IMR-90 (cell line): ENCODE results near the gene COL13A1. TPM values are rescaled to one million over a fixed set of nuclear protein-coding genes. Genes with fewer than 3 reads are reported as not detected.
A peak's percentile ranks its signal among the peaks of the same experiment; 100 is the strongest.

Experiments
- ATAC-seq: fragments of 200-7000 bp; cut with Tn5 transposase; 2 replicates; pipeline ENCODE4 v1.9.1; 2020; ENCODE audit warnings: low read depth, mild to moderate bottlenecking, moderate library complexity
- BruUV-seq: library from RNA; stranded (reverse); fragments of 400-500 nt; replicated peaks from 2 replicates; lab custom pipeline; 2021; lab: Mats Ljungman, UMichigan
- CTCF ChIA-PET: fragments of 300-600 bp; formaldehyde crosslinking; extraction: SDS; loops from one replicate; lab custom pipeline; 2021; ENCODE audit warnings: antibody characterized with exemption; lab: Yijun Ruan, JAX
- POLR2A ChIA-PET: fragments of 300-600 bp; sonication (Branson Sonifier 250); formaldehyde crosslinking; loops from one replicate; lab custom pipeline; 2022; ENCODE audit warnings: antibody characterized with exemption; ENCODE audit not compliant: unreplicated experiment; lab: Charles Lee
- DNase-seq: peaks from one replicate; pipeline ENCODE4 v3.0.0; 2013
- H2AFZ ChIP-seq: replicated peaks from 2 replicates; pipeline ENCODE3; 2013; ENCODE audit warnings: low read length, mild to moderate bottlenecking; ENCODE audit not compliant: poor library complexity
- H2AK5ac ChIP-seq: 2 replicates; pipeline ENCODE4 v1.6.1; 2013; ENCODE audit warnings: low read depth, low read length, inconsistent platforms
- H2AK9ac ChIP-seq: replicated peaks from 2 replicates; pipeline ENCODE3; 2013; ENCODE audit warnings: mild to moderate bottlenecking, low read depth, low read length, moderate library complexity; ENCODE audit not compliant: poor library complexity
- H2BK120ac ChIP-seq: 2 replicates; pipeline ENCODE4 v1.6.1; 2013; ENCODE audit warnings: low read depth, low read length, inconsistent platforms
- H2BK15ac ChIP-seq: 3 replicates; pipeline ENCODE4 v1.6.1; 2013; ENCODE audit warnings: low read depth, low read length, inconsistent platforms
- H2BK20ac ChIP-seq: 2 replicates; pipeline ENCODE4 v1.6.1; 2013; ENCODE audit warnings: low read depth, mild to moderate bottlenecking, inconsistent platforms, low read length, moderate library complexity
- H2BK5ac ChIP-seq: 2 replicates; pipeline ENCODE4 v1.6.1; 2013; ENCODE audit warnings: mild to moderate bottlenecking, low read depth, low read length, inconsistent platforms; ENCODE audit not compliant: poor library complexity, severe bottlenecking
- H3K14ac ChIP-seq: replicated peaks from 2 replicates; pipeline ENCODE4 v1.6.1; 2013; ENCODE audit warnings: low read depth, low read length, inconsistent platforms
- H3K18ac ChIP-seq: 2 replicates; pipeline ENCODE4 v1.6.1; 2013; ENCODE audit warnings: low read depth, low read length, control low read depth
- H3K23ac ChIP-seq: 2 replicates; pipeline ENCODE4 v1.6.1; 2013; ENCODE audit warnings: low read depth, low read length, inconsistent platforms
- H3K27ac ChIP-seq: 2 replicates; pipeline ENCODE4 v1.5.1; 2013; ENCODE audit warnings: mild to moderate bottlenecking, control low read depth, low read length; ENCODE audit not compliant: insufficient read depth
- H3K27me3 ChIP-seq: 2 replicates; pipeline ENCODE4 v1.6.1; 2013; ENCODE audit warnings: low read length; ENCODE audit not compliant: control insufficient read depth, insufficient read depth
- H3K36me3 ChIP-seq: 2 replicates; pipeline ENCODE4 v1.6.1; 2013; ENCODE audit warnings: low read length, mixed read lengths; ENCODE audit not compliant: control insufficient read depth, insufficient read depth
- H3K4ac ChIP-seq: 2 replicates; pipeline ENCODE4 v1.6.1; 2013; ENCODE audit warnings: low read depth, low read length, inconsistent platforms
- H3K4me1 ChIP-seq: 2 replicates; pipeline ENCODE4 v1.6.1; 2013; ENCODE audit warnings: low read length, mixed read lengths; ENCODE audit not compliant: control insufficient read depth, insufficient read depth
- H3K4me2 ChIP-seq: 2 replicates; pipeline ENCODE4 v1.6.1; 2013; ENCODE audit warnings: low read depth, mild to moderate bottlenecking, control low read depth, low read length, moderate library complexity
- H3K4me3 ChIP-seq: 2 replicates; pipeline ENCODE4 v1.5.1; 2013; ENCODE audit warnings: low read depth, mild to moderate bottlenecking, control low read depth, low read length, moderate library complexity; ENCODE audit not compliant: insufficient read depth
- H3K56ac ChIP-seq: 2 replicates; pipeline ENCODE4 v1.6.1; 2013; ENCODE audit warnings: low read length, inconsistent platforms; ENCODE audit not compliant: insufficient read depth; ENCODE audit errors: extremely low read depth
- H3K79me1 ChIP-seq, 2 experiments: 2 replicates each; pipeline ENCODE4 v1.6.1; 2013; ENCODE audit warnings: low read length in 2 of 2, inconsistent platforms in 1 of 2, low read depth in 1 of 2
- H3K9ac ChIP-seq: 2 replicates; pipeline ENCODE4 v1.6.1; 2013; ENCODE audit warnings: low read depth, low read length, control low read depth
- H3K9me1 ChIP-seq: 2 replicates; pipeline ENCODE4 v1.6.1; 2013; ENCODE audit warnings: low read length, inconsistent platforms; ENCODE audit not compliant: insufficient read depth
- H3K9me3 ChIP-seq: 2 replicates; pipeline ENCODE4 v1.6.1; 2013; ENCODE audit warnings: low read length; ENCODE audit not compliant: control insufficient read depth, insufficient read depth
- H4K20me1 ChIP-seq: 2 replicates; pipeline ENCODE4 v1.6.1; 2013; ENCODE audit warnings: low read length, inconsistent platforms; ENCODE audit not compliant: insufficient read depth
- H4K5ac ChIP-seq: 2 replicates; pipeline ENCODE4 v1.6.1; 2013; ENCODE audit warnings: mild to moderate bottlenecking, low read depth, low read length, control low read depth
- H4K8ac ChIP-seq, 2 experiments: 2 replicates each; pipeline ENCODE4 v1.6.1; 2013; ENCODE audit warnings: low read depth in 2 of 2, low read length in 2 of 2, control low read depth in 1 of 2, inconsistent platforms in 1 of 2
- H4K91ac ChIP-seq: 2 replicates; pipeline ENCODE4 v1.6.1; 2013; ENCODE audit warnings: low read depth, low read length, inconsistent platforms; ENCODE audit not compliant: insufficient read depth
- CTCF ChIP-seq: conservative IDR thresholded peaks from 2 replicates; pipeline ENCODE4 v1.5.1; 2012; ENCODE audit warnings: mild to moderate bottlenecking, low read depth, low read length, improper control_type of control experiment
- ELK1 ChIP-seq: fragments of 150-350 bp; IDR thresholded peaks from 2 replicates; pipeline ENCODE4 v1.6.1; 2016; ENCODE audit warnings: low read depth, mild to moderate bottlenecking, low read length, moderate library complexity, borderline replicate concordance
- MAFK ChIP-seq: IDR thresholded peaks from 2 replicates; pipeline ENCODE4 v1.6.1; 2012; ENCODE audit warnings: low read depth, low read length, improper control_type of control experiment
- MAZ ChIP-seq: IDR thresholded peaks from 2 replicates; pipeline ENCODE4 v1.6.1; 2012; ENCODE audit warnings: low read depth, mild to moderate bottlenecking, low read length, improper control_type of control experiment, moderate library complexity, borderline replicate concordance
- NFE2L2 ChIP-seq: fragments of 150-350 bp; IDR thresholded peaks from 2 replicates; pipeline ENCODE4 v1.6.1; 2016; ENCODE audit warnings: low read depth, mild to moderate bottlenecking, low read length
- POLR2A ChIP-seq: IDR thresholded peaks from 2 replicates; pipeline ENCODE4 v1.6.1; 2012; ENCODE audit warnings: mild to moderate bottlenecking, low read depth, low read length
- RAD21 ChIP-seq: IDR thresholded peaks from 2 replicates; pipeline ENCODE4 v1.6.1; 2012; ENCODE audit warnings: low read length, improper control_type of control experiment
- SMC3 ChIP-seq: fragments of 150-350 bp; IDR thresholded peaks from 2 replicates; pipeline ENCODE4 v1.6.1; 2016; ENCODE audit warnings: low read depth, mild to moderate bottlenecking, antibody characterized with exemption, low read length, moderate library complexity
- USF2 ChIP-seq: fragments of 150-350 bp; IDR thresholded peaks from 2 replicates; pipeline ENCODE4 v1.6.1; 2017; ENCODE audit warnings: mild to moderate bottlenecking, antibody characterized with exemption, low read length, low read depth
- WGBS, 2 experiments: methylation state at CpG; one replicate each; pipeline versions ENCODE4 v1.1.5 to v1.1.7; 2013; ENCODE audit warnings: missing lambda C conversion rate in 2 of 2; ENCODE audit not compliant: insufficient read length in 1 of 2; ENCODE audit errors: extremely low coverage in 2 of 2; 5-methylcytosine and 5-hydroxymethylcytosine counted together
- dilution Hi-C: fragments of 300-500 bp; cut with HindIII; formaldehyde crosslinking; loops from one replicate; pipeline ENCODE4 v1.14.3; 2018; ENCODE audit warnings: low sequenced_read_pairs; ENCODE audit not compliant: unreplicated experiment
- in situ Hi-C: fragments of 300-500 bp; cut with MboI; formaldehyde crosslinking; loops from 3 replicates; pipeline ENCODE4 v1.14.3; 2019; ENCODE audit warnings: low sequenced_read_pairs, inconsistent platforms, mixed read lengths
- intact Hi-C: fragments of 100-400 bp; cut with micrococcal nuclease; formaldehyde crosslinking; loops from 2 replicates; pipeline ENCODE4 v1.10.0; 2022
- polyA plus RNA-seq, 3 experiments: library from polyadenylated mRNA; depleted of rRNA; stranded (reverse); fragments of >200 nt; gene quantifications; 2 replicates each; pipeline ENCODE4 v1.2.3, GENCODE V29; 2012; ENCODE audit warnings: low replicate concordance in 1 of 3
- total RNA-seq: library from RNA; depleted of rRNA; stranded (reverse); fragments of >200 nt; gene quantifications from 2 replicates; pipeline ENCODE4 v1.2.3, GENCODE V29; 2012

COL13A1 gene
- total and polyA plus RNA-seq, 2 of the 4 experiments (the other 2 are of a cell fraction) = 12.2 to 31.3 TPM

- Histone ChIP-seq H2BK15ac (no peak overlapping the region), H3K27me3 (no peaks in the 10 kb centered on the region), H4K8ac (no peak overlapping the region), H2BK5ac (no peak overlapping the region), H3K9me3 (no peaks in the 10 kb centered on the region), H2AK5ac (no peak overlapping the region), H4K91ac (no peak overlapping the region), H3K4me3 (no peak overlapping the region), H3K14ac (no peak overlapping the region), H3K4me2 (no peak overlapping the region), H3K56ac (no peak overlapping the region), H3K4ac (no peak overlapping the region), H3K79me1 (no peaks in the 10 kb centered on the region), H4K20me1 (no peaks in the 10 kb centered on the region), H3K23ac (no peak overlapping the region), H3K36me3 (peaks cover 6% of the 10 kb centered on the region; the same call in 1 of the 2 replicates), H3K4me1 (no peaks in the 10 kb centered on the region), H3K9me1 (peaks cover 5% of the 10 kb centered on the region), H2AK9ac (peak overlapping the region; percentile 37), H2AFZ (no peak overlapping the region), H3K18ac (no peak overlapping the region), H2BK20ac (no peak overlapping the region), H3K9ac (no peak overlapping the region), H2BK120ac (no peak overlapping the region), H4K5ac (no peak overlapping the region), H3K27ac (no peak overlapping the region)
- intact Hi-C loops (no loop called here), in situ Hi-C loops (no loop called here), dilution Hi-C loops (no loop called here)
- ChIA-PET CTCF (interaction anchor here (0.6 to 0.9 kb wide), 2 partner anchors 10 to 647 kb away, joined by 3 read pairs; no protein-coding TSS in a partner anchor), POLR2A (no interaction called here)
- no TSS peak for BruUV-seq
- DNase-seq (no peak), ATAC-seq (no peak)
- TF ChIP-seq MAFK = no peak
- no peak for TF ChIP-seq POLR2A
- TF ChIP-seq NFE2L2 = no peak
- TF ChIP-seq CTCF = no peak
- no peak for TF ChIP-seq SMC3
- no peak for TF ChIP-seq MAZ
- no peak for TF ChIP-seq RAD21
- no peak for TF ChIP-seq USF2
- no peak for TF ChIP-seq ELK1
- WGBS, 2 experiments = 100% methylated on average over 4 of the region's 11 CpGs; no CpG with 5 or more reads in 1 of the 2 experiments
These were observed 140.0 kb downstream of the COL13A1 start for GRCh38 chr10:69941730-69942129.
